Mammary epithelial cell (primary cell): ENCODE data around the gene DHFR2.

Experiments
- EZH2 ChIP-seq: IDR thresholded peaks from 2 replicates; pipeline ENCODE4 v1.6.1; 2012; ENCODE audit warnings: low read length, inconsistent platforms, borderline replicate concordance
- TF ChIP-seq, protein P1 (sequence below), 2 donors: IDR thresholded peaks in 1 of 2; conservative IDR thresholded peaks in 1 of 2; 2 replicates each; pipeline ENCODE4 v1.5.1; 2011 to 2012; ENCODE audit warnings: inconsistent platforms in 2 of 2, low read length in 2 of 2, mild to moderate bottlenecking in 2 of 2, control low read depth in 1 of 2, low read depth in 1 of 2; ENCODE audit not compliant: insufficient read depth in 1 of 2; ENCODE audit errors: extremely low read depth in 1 of 2

DNA sequence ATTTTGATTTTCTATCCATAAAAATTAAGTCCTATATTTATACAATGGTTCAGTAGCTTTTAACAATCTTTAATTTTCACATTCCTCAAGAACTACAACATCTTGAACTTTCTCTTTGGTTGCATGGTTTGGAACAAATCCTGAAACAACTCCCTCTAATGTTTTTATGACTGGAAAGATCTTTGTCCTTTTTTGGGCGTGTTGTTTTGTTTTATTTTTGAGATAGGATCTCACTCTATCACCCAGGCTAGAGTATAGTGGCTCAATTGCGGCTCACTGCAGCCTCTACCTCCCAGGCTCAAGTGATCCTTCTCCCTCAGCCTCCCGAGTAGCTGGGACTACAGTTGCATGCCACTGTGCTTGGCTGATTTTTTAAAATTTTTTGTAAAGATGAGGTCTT is 38.3 kb downstream of the DHFR2 start:
- no peak for TF ChIP-seq EZH2
- TF ChIP-seq, protein P1, sequence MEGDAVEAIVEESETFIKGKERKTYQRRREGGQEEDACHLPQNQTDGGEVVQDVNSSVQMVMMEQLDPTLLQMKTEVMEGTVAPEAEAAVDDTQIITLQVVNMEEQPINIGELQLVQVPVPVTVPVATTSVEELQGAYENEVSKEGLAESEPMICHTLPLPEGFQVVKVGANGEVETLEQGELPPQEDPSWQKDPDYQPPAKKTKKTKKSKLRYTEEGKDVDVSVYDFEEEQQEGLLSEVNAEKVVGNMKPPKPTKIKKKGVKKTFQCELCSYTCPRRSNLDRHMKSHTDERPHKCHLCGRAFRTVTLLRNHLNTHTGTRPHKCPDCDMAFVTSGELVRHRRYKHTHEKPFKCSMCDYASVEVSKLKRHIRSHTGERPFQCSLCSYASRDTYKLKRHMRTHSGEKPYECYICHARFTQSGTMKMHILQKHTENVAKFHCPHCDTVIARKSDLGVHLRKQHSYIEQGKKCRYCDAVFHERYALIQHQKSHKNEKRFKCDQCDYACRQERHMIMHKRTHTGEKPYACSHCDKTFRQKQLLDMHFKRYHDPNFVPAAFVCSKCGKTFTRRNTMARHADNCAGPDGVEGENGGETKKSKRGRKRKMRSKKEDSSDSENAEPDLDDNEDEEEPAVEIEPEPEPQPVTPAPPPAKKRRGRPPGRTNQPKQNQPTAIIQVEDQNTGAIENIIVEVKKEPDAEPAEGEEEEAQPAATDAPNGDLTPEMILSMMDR (conservative IDR thresholded peaks at IDR 0.05 in 1 of 2, IDR thresholded peaks at IDR 0.05 in 1 of 2; ENCODE audit: extremely low read depth in 1 of 2, insufficient read depth in 1 of 2, low read depth in 1 of 2, low read length in 2 of 2) = no peak
